Measurements from ENCODE around the gene CLSTN2. TPM values are rescaled to one million over a fixed set of nuclear protein-coding genes. Genes with fewer than 3 reads are reported as not detected.

Gene CLSTN2
- total and polyA plus RNA-seq, 4 donors, result 0.09 to 2.2 (median 0.55) TPM

GRCh38 chr3:140470962-140471361 is 536.0 kb downstream of the CLSTN2 start:
- H3K27me3 ChIP-seq (ENCODE audit: control insufficient read depth in 4 of 4, insufficient read depth in 4 of 4, low read length in 3 of 4), result peaks cover 0 to 10% (median 0%) of the 10 kb centered on the region in 4 donors
- DNase-seq (ENCODE audit: low spot score), result no peak
- no peaks in the 10 kb centered on the region for H3K36me3 ChIP-seq (ENCODE audit: control insufficient read depth in 4 of 4, insufficient read depth in 3 of 4, low read depth in 1 of 4, low read length in 3 of 4)
- TF ChIP-seq RAD21 (IDR thresholded peaks at IDR 0.05), result no peak
- TF ChIP-seq FOXA2 (IDR thresholded peaks at IDR 0.05), result no peak
- no peak for TF ChIP-seq REST (IDR thresholded peaks at IDR 0.05)
- TF ChIP-seq SP1 (IDR thresholded peaks at IDR 0.05), result no peak
- H3K27ac ChIP-seq (ENCODE audit: low read depth in 1 of 2, low read length in 2 of 2), result no peak overlapping the region
- H3K4me1 ChIP-seq (ENCODE audit: control insufficient read depth in 4 of 4, insufficient read depth in 4 of 4, low read length in 3 of 4), result no peaks in the 10 kb centered on the region
- 71% methylated on average over 2 of the region's 2 CpGs for WGBS
- no peak overlapping the region for H3K9ac ChIP-seq (ENCODE audit: low read depth in 1 of 2, low read length in 2 of 2)
- H3K4me3 ChIP-seq (ENCODE audit: low read depth in 1 of 3, low read length in 3 of 3), result no peak overlapping the region
- H3K9me3 ChIP-seq (ENCODE audit: control insufficient read depth in 4 of 4, low read length in 3 of 4), result no peaks in the 10 kb centered on the region

GRCh38 chr3:140472306-140473020 is 537.5 kb downstream of the CLSTN2 start:
- TF ChIP-seq EGR1 (IDR thresholded peaks at IDR 0.05; ENCODE audit: low read depth in 2 of 2) (no peak), ATF3 (IDR thresholded peaks at IDR 0.05) (no peak), REST (IDR thresholded peaks at IDR 0.05) (no peak), TAF1 (conservative IDR thresholded peaks at IDR 0.05) (no peak), CTCF (IDR thresholded peaks at IDR 0.05; ENCODE audit: low read depth, low read length, missing input control) (no peak), GABPA (IDR thresholded peaks at IDR 0.05 in 1 of 2, conservative IDR thresholded peaks at IDR 0.05 in 1 of 2) (no peak), FOXA2 (IDR thresholded peaks at IDR 0.05) (no peak), NR2F2 (IDR thresholded peaks at IDR 0.05) (no peak), HNF4A (conservative IDR thresholded peaks at IDR 0.05) (no peak), FOXA1 (IDR thresholded peaks at IDR 0.05) (no peak), HNF4G (IDR thresholded peaks at IDR 0.05) (no peak), YY1 (IDR thresholded peaks at IDR 0.05) (no peak), JUND (IDR thresholded peaks at IDR 0.05) (no peak), SP1 (IDR thresholded peaks at IDR 0.05) (no peak), ZBTB33 (IDR thresholded peaks at IDR 0.05) (no peak), RXRA (IDR thresholded peaks at IDR 0.05) (no peak), RAD21 (IDR thresholded peaks at IDR 0.05) (no peak), MAX (IDR thresholded peaks at IDR 0.05) (no peak)
- no peaks in the 10 kb centered on the region for H3K9me3 ChIP-seq (ENCODE audit: control insufficient read depth in 4 of 4, low read length in 3 of 4)
- H3K36me3 ChIP-seq (ENCODE audit: control insufficient read depth in 4 of 4, insufficient read depth in 3 of 4, low read depth in 1 of 4, low read length in 3 of 4), result no peaks in the 10 kb centered on the region
- H3K27ac ChIP-seq (ENCODE audit: low read depth in 1 of 2, low read length in 2 of 2), result no peak overlapping the region
- H3K9ac ChIP-seq (ENCODE audit: low read depth in 1 of 2, low read length in 2 of 2), result no peak overlapping the region
- WGBS, result 79% methylated on average over 3 of the region's 3 CpGs
- H3K4me3 ChIP-seq (ENCODE audit: low read depth in 1 of 3, low read length in 3 of 3), result no peak overlapping the region
- no peaks in the 10 kb centered on the region for H3K4me1 ChIP-seq (ENCODE audit: control insufficient read depth in 4 of 4, insufficient read depth in 4 of 4, low read length in 3 of 4)
- no peak for DNase-seq (ENCODE audit: low spot score)
- H3K27me3 ChIP-seq (ENCODE audit: control insufficient read depth in 4 of 4, insufficient read depth in 4 of 4, low read length in 3 of 4), result peaks cover 0 to 4% (median 0%) of the 10 kb centered on the region in 4 donors
